Nephron progenitor cell (in vitro differentiated cells): ENCODE measurements around the gene COL21A1.

Experiments used
- DNase-seq: peaks from one replicate; pipeline ENCODE4 v3.0.0; 2021
- H3K27ac Mint-ChIP-seq: 2 replicates; pipeline ENCODE4 v1.8.0; 2021; ENCODE audit warnings: mild to moderate bottlenecking, moderate library complexity, mixed read lengths
- H3K27me3 Mint-ChIP-seq: 2 replicates; pipeline ENCODE4 v1.8.0; 2021; ENCODE audit warnings: mild to moderate bottlenecking, low read depth, mixed read lengths; ENCODE audit not compliant: poor library complexity
- H3K36me3 Mint-ChIP-seq: 2 replicates; pipeline ENCODE4 v1.8.0; 2021; ENCODE audit warnings: low read depth, mixed read lengths
- H3K4me1 Mint-ChIP-seq: 2 replicates; pipeline ENCODE4 v1.8.0; 2021; ENCODE audit warnings: mixed read lengths
- H3K4me3 Mint-ChIP-seq: 2 replicates; pipeline ENCODE4 v1.8.0; 2021; ENCODE audit warnings: mild to moderate bottlenecking, moderate library complexity, mixed read lengths
- H3K9me3 Mint-ChIP-seq: 2 replicates; pipeline ENCODE4 v1.8.0; 2021; ENCODE audit warnings: mild to moderate bottlenecking, moderate library complexity, mixed read lengths
- CTCF ChIP-seq: fragments of 200-600 bp; sonication (generic); IDR thresholded peaks from 2 replicates; pipeline ENCODE4 v1.5.0; 2021; ENCODE audit warnings: antibody characterized with exemption

The COL21A1 gene

DNA sequence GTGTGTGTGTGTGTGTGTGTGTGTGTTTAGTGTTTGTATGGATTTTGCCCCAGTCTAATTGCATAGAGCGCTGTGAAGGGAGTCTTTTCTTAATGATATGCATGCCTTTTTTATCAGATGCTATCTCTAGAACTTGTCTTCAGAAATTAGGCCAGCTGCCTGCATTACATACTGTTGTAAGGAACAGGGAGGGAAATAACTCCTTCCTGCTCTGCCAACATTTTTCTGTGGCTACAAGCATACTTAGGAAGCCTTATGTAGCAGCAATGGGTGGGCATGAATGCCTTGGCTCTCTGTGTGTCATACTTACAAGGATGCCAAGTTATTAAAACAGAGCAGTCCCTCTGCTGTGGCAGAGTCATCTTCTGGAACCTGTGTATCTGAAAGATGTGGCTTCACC lies 8.0 kb upstream of the COL21A1 start:
- H3K4me1 Mint-ChIP-seq: no peaks in the 10 kb centered on the region
- H3K27ac Mint-ChIP-seq: no peak overlapping the region
- no peak overlapping the region for H3K4me3 Mint-ChIP-seq
- H3K36me3 Mint-ChIP-seq: no peaks in the 10 kb centered on the region
- TF ChIP-seq CTCF: no peak
- DNase-seq: no peak
- H3K9me3 Mint-ChIP-seq: no peaks in the 10 kb centered on the region
- peaks cover 4% of the 10 kb centered on the region for H3K27me3 Mint-ChIP-seq

DNA sequence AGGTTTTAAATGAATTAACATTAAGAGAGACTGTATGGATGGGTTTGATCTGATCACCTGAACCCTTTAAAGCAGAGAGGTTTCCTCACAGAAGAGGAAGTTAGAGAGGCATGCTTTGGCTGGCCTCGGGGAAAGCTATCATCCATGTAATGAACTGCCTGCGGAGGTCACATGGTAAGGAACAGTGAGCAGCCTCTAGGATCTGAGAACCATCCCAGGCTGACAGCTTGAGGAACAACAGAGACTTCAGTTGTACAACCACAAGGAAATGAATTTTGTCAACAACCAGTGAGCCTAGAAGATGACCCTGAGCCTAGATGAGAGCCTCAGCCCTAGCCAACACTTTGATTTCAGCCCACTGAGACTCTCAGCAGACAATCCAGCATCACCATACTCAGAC lies 2.9 kb upstream of the COL21A1 start:
- H3K4me3 Mint-ChIP-seq: no peak overlapping the region
- H3K9me3 Mint-ChIP-seq: no peaks in the 10 kb centered on the region
- peak; percentile 4 for DNase-seq
- no peak overlapping the region for H3K27ac Mint-ChIP-seq
- no peak for TF ChIP-seq CTCF
- peaks cover 33% of the 10 kb centered on the region for H3K27me3 Mint-ChIP-seq
- H3K36me3 Mint-ChIP-seq: no peaks in the 10 kb centered on the region
- H3K4me1 Mint-ChIP-seq: peaks cover 5% of the 10 kb centered on the region

GRCh38 chr6:56247654-56248122 lies 308 bp upstream of the COL21A1 start:
- TF ChIP-seq CTCF: no peak
- H3K27ac Mint-ChIP-seq: no peak overlapping the region

DNA sequence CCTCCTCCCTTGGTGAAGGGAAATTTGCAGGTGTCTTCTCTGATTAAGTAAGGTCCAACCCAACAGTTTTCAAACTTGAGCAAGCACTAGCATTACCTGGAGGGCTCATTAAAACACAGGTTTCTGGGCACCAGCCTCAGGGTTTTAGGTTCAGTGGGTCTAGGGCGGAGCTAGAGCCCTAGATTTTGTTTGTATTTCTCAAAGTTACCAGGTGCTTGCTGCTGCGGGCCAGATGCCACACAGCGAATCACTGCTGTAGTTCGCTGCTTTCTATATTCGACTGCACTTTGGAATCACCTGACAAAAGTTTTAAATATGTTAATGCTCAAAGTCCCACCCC lies 869 bp downstream of the COL21A1 start:
- Mint-ChIP-seq H3K27me3 (peaks cover 30% of the 10 kb centered on the region), H3K9me3 (no peaks in the 10 kb centered on the region), H3K4me1 (peaks cover 11% of the 10 kb centered on the region), H3K36me3 (no peaks in the 10 kb centered on the region), H3K4me3 (peak overlapping the region; percentile 88), H3K27ac (no peak overlapping the region)
- TF ChIP-seq CTCF: no peak
- DNase-seq: peak; percentile 3

More at GRCh38 chr6:56247654-56248122, 308 bp upstream of the COL21A1 start:
- peaks cover 30% of the 10 kb centered on the region for H3K27me3 Mint-ChIP-seq
- DNase-seq: no peak
- peak overlapping the region; percentile 88 for H3K4me3 Mint-ChIP-seq
- no peaks in the 10 kb centered on the region for H3K36me3 Mint-ChIP-seq
- no peaks in the 10 kb centered on the region for H3K9me3 Mint-ChIP-seq
- H3K4me1 Mint-ChIP-seq: peaks cover 5% of the 10 kb centered on the region

- Mint-ChIP-seq H3K9me3 (no peaks in the 10 kb centered on the region), H3K4me3 (peak overlapping the region; percentile 88), H3K36me3 (no peaks in the 10 kb centered on the region), H3K27me3 (peaks cover 30% of the 10 kb centered on the region), H3K4me1 (peaks cover 16% of the 10 kb centered on the region), H3K27ac (no peak overlapping the region)
- no peak for DNase-seq
- TF ChIP-seq CTCF: no peak
These were observed 1.5 kb downstream of the COL21A1 start for GRCh38 chr6:56245903-56246351.

DNA sequence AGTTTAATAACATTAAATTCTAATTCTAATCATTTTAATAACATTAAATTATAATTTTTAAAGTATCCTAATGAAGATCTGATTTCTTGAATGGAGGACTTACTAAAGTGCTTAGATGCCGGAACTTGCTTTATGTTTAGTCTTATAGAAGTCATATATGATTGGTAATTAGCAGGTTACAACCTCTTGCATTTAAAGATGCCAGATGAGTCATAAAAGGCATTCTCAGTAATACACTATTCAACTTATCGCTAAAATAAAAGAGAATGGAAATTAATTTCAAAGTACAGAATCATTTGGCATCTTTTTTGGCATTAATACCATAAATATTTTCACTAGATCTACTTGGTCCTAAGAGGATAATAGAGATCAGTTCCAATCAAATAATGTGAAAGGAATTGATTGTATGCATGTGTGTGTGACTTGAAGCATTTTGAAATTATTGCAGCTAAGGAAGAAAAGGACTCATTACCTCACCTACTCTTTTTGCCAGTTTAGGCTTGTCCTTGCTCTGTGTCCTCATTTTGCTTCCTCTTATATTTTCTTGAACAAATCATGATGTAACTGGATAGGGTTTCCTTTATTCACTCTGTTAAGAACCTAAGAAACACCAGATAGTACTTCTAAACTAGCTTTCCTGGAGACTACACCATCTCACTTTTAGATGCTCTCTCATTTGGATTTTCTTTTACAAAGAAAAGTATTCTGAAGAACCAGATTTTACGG lies 2.7 kb downstream of the COL21A1 start:
- no peak for DNase-seq
- Mint-ChIP-seq H3K4me3 (no peak overlapping the region), H3K9me3 (no peaks in the 10 kb centered on the region), H3K27me3 (peaks cover 30% of the 10 kb centered on the region), H3K36me3 (no peaks in the 10 kb centered on the region), H3K4me1 (peaks cover 16% of the 10 kb centered on the region), H3K27ac (no peak overlapping the region)
- TF ChIP-seq CTCF: no peak
